IMR-90 (cell line): ENCODE results near the gene WDR13. TPM values are rescaled to one million over a fixed set of nuclear protein-coding genes. Genes with fewer than 3 reads are reported as not detected.

ENCODE experiments used
- ATAC-seq: fragments of 200-7000 bp; cut with Tn5 transposase; 2 replicates; pipeline ENCODE4 v1.9.1; 2020; ENCODE audit warnings: low read depth, mild to moderate bottlenecking, moderate library complexity
- BruUV-seq: library from RNA; stranded (reverse); fragments of 400-500 nt; replicated peaks from 2 replicates; lab custom pipeline; 2021; lab: Mats Ljungman, UMichigan
- CTCF ChIA-PET: fragments of 300-600 bp; formaldehyde crosslinking; extraction: SDS; loops from one replicate; lab custom pipeline; 2021; ENCODE audit warnings: antibody characterized with exemption; lab: Yijun Ruan, JAX
- POLR2A ChIA-PET: fragments of 300-600 bp; sonication (Branson Sonifier 250); formaldehyde crosslinking; loops from one replicate; lab custom pipeline; 2022; ENCODE audit warnings: antibody characterized with exemption; ENCODE audit not compliant: unreplicated experiment; lab: Charles Lee
- DNase-seq: peaks from one replicate; pipeline ENCODE4 v3.0.0; 2013
- H2AFZ ChIP-seq: replicated peaks from 2 replicates; pipeline ENCODE3; 2013; ENCODE audit warnings: low read length, mild to moderate bottlenecking; ENCODE audit not compliant: poor library complexity
- H2AK5ac ChIP-seq: 2 replicates; pipeline ENCODE4 v1.6.1; 2013; ENCODE audit warnings: low read depth, low read length, inconsistent platforms
- H2AK9ac ChIP-seq: replicated peaks from 2 replicates; pipeline ENCODE3; 2013; ENCODE audit warnings: mild to moderate bottlenecking, low read depth, low read length, moderate library complexity; ENCODE audit not compliant: poor library complexity
- H2BK120ac ChIP-seq: 2 replicates; pipeline ENCODE4 v1.6.1; 2013; ENCODE audit warnings: low read depth, low read length, inconsistent platforms
- H2BK15ac ChIP-seq: 3 replicates; pipeline ENCODE4 v1.6.1; 2013; ENCODE audit warnings: low read depth, low read length, inconsistent platforms
- H2BK20ac ChIP-seq: 2 replicates; pipeline ENCODE4 v1.6.1; 2013; ENCODE audit warnings: low read depth, mild to moderate bottlenecking, inconsistent platforms, low read length, moderate library complexity
- H2BK5ac ChIP-seq: 2 replicates; pipeline ENCODE4 v1.6.1; 2013; ENCODE audit warnings: mild to moderate bottlenecking, low read depth, low read length, inconsistent platforms; ENCODE audit not compliant: poor library complexity, severe bottlenecking
- H3K14ac ChIP-seq: replicated peaks from 2 replicates; pipeline ENCODE4 v1.6.1; 2013; ENCODE audit warnings: low read depth, low read length, inconsistent platforms
- H3K18ac ChIP-seq: 2 replicates; pipeline ENCODE4 v1.6.1; 2013; ENCODE audit warnings: low read depth, low read length, control low read depth
- H3K23ac ChIP-seq: 2 replicates; pipeline ENCODE4 v1.6.1; 2013; ENCODE audit warnings: low read depth, low read length, inconsistent platforms
- H3K27ac ChIP-seq: 2 replicates; pipeline ENCODE4 v1.5.1; 2013; ENCODE audit warnings: mild to moderate bottlenecking, control low read depth, low read length; ENCODE audit not compliant: insufficient read depth
- H3K27me3 ChIP-seq: 2 replicates; pipeline ENCODE4 v1.6.1; 2013; ENCODE audit warnings: low read length; ENCODE audit not compliant: control insufficient read depth, insufficient read depth
- H3K36me3 ChIP-seq: 2 replicates; pipeline ENCODE4 v1.6.1; 2013; ENCODE audit warnings: low read length, mixed read lengths; ENCODE audit not compliant: control insufficient read depth, insufficient read depth
- H3K4ac ChIP-seq: 2 replicates; pipeline ENCODE4 v1.6.1; 2013; ENCODE audit warnings: low read depth, low read length, inconsistent platforms
- H3K4me1 ChIP-seq: 2 replicates; pipeline ENCODE4 v1.6.1; 2013; ENCODE audit warnings: low read length, mixed read lengths; ENCODE audit not compliant: control insufficient read depth, insufficient read depth
- H3K4me2 ChIP-seq: 2 replicates; pipeline ENCODE4 v1.6.1; 2013; ENCODE audit warnings: low read depth, mild to moderate bottlenecking, control low read depth, low read length, moderate library complexity
- H3K4me3 ChIP-seq: 2 replicates; pipeline ENCODE4 v1.5.1; 2013; ENCODE audit warnings: low read depth, mild to moderate bottlenecking, control low read depth, low read length, moderate library complexity; ENCODE audit not compliant: insufficient read depth
- H3K56ac ChIP-seq: 2 replicates; pipeline ENCODE4 v1.6.1; 2013; ENCODE audit warnings: low read length, inconsistent platforms; ENCODE audit not compliant: insufficient read depth; ENCODE audit errors: extremely low read depth
- H3K79me1 ChIP-seq, 2 experiments: 2 replicates each; pipeline ENCODE4 v1.6.1; 2013; ENCODE audit warnings: low read length in 2 of 2, inconsistent platforms in 1 of 2, low read depth in 1 of 2
- H3K9ac ChIP-seq: 2 replicates; pipeline ENCODE4 v1.6.1; 2013; ENCODE audit warnings: low read depth, low read length, control low read depth
- H3K9me1 ChIP-seq: 2 replicates; pipeline ENCODE4 v1.6.1; 2013; ENCODE audit warnings: low read length, inconsistent platforms; ENCODE audit not compliant: insufficient read depth
- H3K9me3 ChIP-seq: 2 replicates; pipeline ENCODE4 v1.6.1; 2013; ENCODE audit warnings: low read length; ENCODE audit not compliant: control insufficient read depth, insufficient read depth
- H4K20me1 ChIP-seq: 2 replicates; pipeline ENCODE4 v1.6.1; 2013; ENCODE audit warnings: low read length, inconsistent platforms; ENCODE audit not compliant: insufficient read depth
- H4K5ac ChIP-seq: 2 replicates; pipeline ENCODE4 v1.6.1; 2013; ENCODE audit warnings: mild to moderate bottlenecking, low read depth, low read length, control low read depth
- H4K8ac ChIP-seq, 2 experiments: 2 replicates each; pipeline ENCODE4 v1.6.1; 2013; ENCODE audit warnings: low read depth in 2 of 2, low read length in 2 of 2, control low read depth in 1 of 2, inconsistent platforms in 1 of 2
- H4K91ac ChIP-seq: 2 replicates; pipeline ENCODE4 v1.6.1; 2013; ENCODE audit warnings: low read depth, low read length, inconsistent platforms; ENCODE audit not compliant: insufficient read depth
- BHLHE40 ChIP-seq: fragments of 150-350 bp; IDR thresholded peaks from 2 replicates; pipeline ENCODE4 v1.6.1; 2016; ENCODE audit warnings: mild to moderate bottlenecking, low read depth, low read length
- CEBPB ChIP-seq: IDR thresholded peaks from 2 replicates; pipeline ENCODE4 v1.6.1; 2012; ENCODE audit warnings: low read depth, low read length, improper control_type of control experiment
- MXI1 ChIP-seq: IDR thresholded peaks from 2 replicates; pipeline ENCODE4 v1.6.1; 2012; ENCODE audit warnings: low read depth, mild to moderate bottlenecking, low read length, moderate library complexity, borderline replicate concordance
- RAD21 ChIP-seq: IDR thresholded peaks from 2 replicates; pipeline ENCODE4 v1.6.1; 2012; ENCODE audit warnings: low read length, improper control_type of control experiment
- RCOR1 ChIP-seq: IDR thresholded peaks from 2 replicates; pipeline ENCODE4 v1.6.1; 2012; ENCODE audit warnings: mild to moderate bottlenecking, low read length, improper control_type of control experiment; ENCODE audit not compliant: insufficient replicate concordance
- SMC3 ChIP-seq: fragments of 150-350 bp; IDR thresholded peaks from 2 replicates; pipeline ENCODE4 v1.6.1; 2016; ENCODE audit warnings: low read depth, mild to moderate bottlenecking, antibody characterized with exemption, low read length, moderate library complexity
- WGBS, 2 experiments: methylation state at CpG; one replicate each; pipeline versions ENCODE4 v1.1.5 to v1.1.7; 2013; ENCODE audit warnings: missing lambda C conversion rate in 2 of 2; ENCODE audit not compliant: insufficient read length in 1 of 2; ENCODE audit errors: extremely low coverage in 2 of 2; 5-methylcytosine and 5-hydroxymethylcytosine counted together
- dilution Hi-C: fragments of 300-500 bp; cut with HindIII; formaldehyde crosslinking; loops from one replicate; pipeline ENCODE4 v1.14.3; 2018; ENCODE audit warnings: low sequenced_read_pairs; ENCODE audit not compliant: unreplicated experiment
- in situ Hi-C: fragments of 300-500 bp; cut with MboI; formaldehyde crosslinking; loops from 3 replicates; pipeline ENCODE4 v1.14.3; 2019; ENCODE audit warnings: low sequenced_read_pairs, inconsistent platforms, mixed read lengths
- intact Hi-C: fragments of 100-400 bp; cut with micrococcal nuclease; formaldehyde crosslinking; loops from 2 replicates; pipeline ENCODE4 v1.10.0; 2022
- polyA plus RNA-seq, 3 experiments: library from polyadenylated mRNA; depleted of rRNA; stranded (reverse); fragments of >200 nt; gene quantifications; 2 replicates each; pipeline ENCODE4 v1.2.3, GENCODE V29; 2012; ENCODE audit warnings: low replicate concordance in 1 of 3
- total RNA-seq: library from RNA; depleted of rRNA; stranded (reverse); fragments of >200 nt; gene quantifications from 2 replicates; pipeline ENCODE4 v1.2.3, GENCODE V29; 2012
- TF ChIP-seq, protein P1 (sequence below): fragments of 150-350 bp; IDR thresholded peaks from 2 replicates; pipeline ENCODE4 v1.6.1; 2017; ENCODE audit warnings: mild to moderate bottlenecking, antibody characterized with exemption, low read length, low read depth
- TF ChIP-seq, protein P2 (sequence below): fragments of 150-350 bp; IDR thresholded peaks from 2 replicates; pipeline ENCODE4 v1.6.1; 2016; ENCODE audit warnings: low read depth, mild to moderate bottlenecking, low read length, moderate library complexity, borderline replicate concordance

Gene WDR13
- total and polyA plus RNA-seq, 2 of the 4 experiments (the other 2 are of a cell fraction) = 62.7 to 153 TPM

GRCh38 chrX:48616576-48616975 lies 19.3 kb downstream of the WDR13 start:
- BruUV-seq = no TSS peak
- TF ChIP-seq SMC3 = no peak
- no peak for TF ChIP-seq RAD21
- TF ChIP-seq BHLHE40 = no peak
- TF ChIP-seq CEBPB = no peak
- no peak for TF ChIP-seq RCOR1
- TF ChIP-seq MXI1 = no peak
- TF ChIP-seq, protein P1, sequence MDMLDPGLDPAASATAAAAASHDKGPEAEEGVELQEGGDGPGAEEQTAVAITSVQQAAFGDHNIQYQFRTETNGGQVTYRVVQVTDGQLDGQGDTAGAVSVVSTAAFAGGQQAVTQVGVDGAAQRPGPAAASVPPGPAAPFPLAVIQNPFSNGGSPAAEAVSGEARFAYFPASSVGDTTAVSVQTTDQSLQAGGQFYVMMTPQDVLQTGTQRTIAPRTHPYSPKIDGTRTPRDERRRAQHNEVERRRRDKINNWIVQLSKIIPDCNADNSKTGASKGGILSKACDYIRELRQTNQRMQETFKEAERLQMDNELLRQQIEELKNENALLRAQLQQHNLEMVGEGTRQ = no peak
- TF ChIP-seq, protein P2, sequence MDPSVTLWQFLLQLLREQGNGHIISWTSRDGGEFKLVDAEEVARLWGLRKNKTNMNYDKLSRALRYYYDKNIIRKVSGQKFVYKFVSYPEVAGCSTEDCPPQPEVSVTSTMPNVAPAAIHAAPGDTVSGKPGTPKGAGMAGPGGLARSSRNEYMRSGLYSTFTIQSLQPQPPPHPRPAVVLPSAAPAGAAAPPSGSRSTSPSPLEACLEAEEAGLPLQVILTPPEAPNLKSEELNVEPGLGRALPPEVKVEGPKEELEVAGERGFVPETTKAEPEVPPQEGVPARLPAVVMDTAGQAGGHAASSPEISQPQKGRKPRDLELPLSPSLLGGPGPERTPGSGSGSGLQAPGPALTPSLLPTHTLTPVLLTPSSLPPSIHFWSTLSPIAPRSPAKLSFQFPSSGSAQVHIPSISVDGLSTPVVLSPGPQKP = no peak
- in situ Hi-C loops = no loop called here

More at GRCh38 chrX:48616576-48616975, 19.3 kb downstream of the WDR13 start:
- Histone ChIP-seq H3K9ac (no peak overlapping the region), H3K4me3 (no peak overlapping the region), H2AK5ac (no peak overlapping the region), H4K20me1 (no peaks in the 10 kb centered on the region), H3K79me1 (no peaks in the 10 kb centered on the region), H2AK9ac (no peak overlapping the region), H3K27ac (no peak overlapping the region), H3K4me1 (no peaks in the 10 kb centered on the region), H3K9me1 (no peaks in the 10 kb centered on the region), H2AFZ (no peak overlapping the region), H3K23ac (no peak overlapping the region), H3K14ac (no peak overlapping the region), H3K56ac (no peak overlapping the region), H2BK5ac (no peak overlapping the region), H2BK120ac (no peak overlapping the region), H4K91ac (no peak overlapping the region), H3K4ac (no peak overlapping the region), H3K9me3 (no peaks in the 10 kb centered on the region), H3K18ac (no peak overlapping the region), H3K36me3 (no peaks in the 10 kb centered on the region), H4K8ac (no peak overlapping the region), H3K4me2 (no peak overlapping the region), H3K27me3 (no peaks in the 10 kb centered on the region), H2BK20ac (no peak overlapping the region), H2BK15ac (no peak overlapping the region), H4K5ac (no peak overlapping the region)
- CTCF ChIA-PET = no interaction called here
- intact Hi-C loops = no loop called here
- DNase-seq (no peak), ATAC-seq (no peak)
- 34% methylated on average over 4 of the region's 5 CpGs; no CpG with 5 or more reads in 1 of the 2 experiments for WGBS, 2 experiments
- dilution Hi-C loops = no loop called here
- POLR2A ChIA-PET = no interaction called here
